GM12891 (cell line): ENCODE results near the gene RAB3C.

Experiments used
- DNase-seq: peaks from one replicate; pipeline ENCODE4 v3.0.0; 2011; ENCODE audit warnings: low spot score; ENCODE audit not compliant: insufficient read length
- FAIRE-seq: peaks from 2 replicates; lab custom pipeline; 2011; peaks lifted over from hg19 to GRCh38; lab: Jason Lieb, UNC
- PAX5 ChIP-seq: IDR thresholded peaks from 2 replicates; pipeline ENCODE4 v1.6.1; 2011; ENCODE audit warnings: low read length, moderate library complexity, mild to moderate bottlenecking; ENCODE audit not compliant: insufficient read depth, severe bottlenecking
- POLR2A ChIP-seq: IDR thresholded peaks from 2 replicates; pipeline ENCODE4 v1.6.1; 2011; ENCODE audit warnings: low read depth, low read length, control low read depth
- POLR2AphosphoS5 ChIP-seq: IDR thresholded peaks from 2 replicates; pipeline ENCODE4 v1.6.1; 2011; ENCODE audit warnings: low read depth, low read length, control low read depth
- POU2F2 ChIP-seq: IDR thresholded peaks from 2 replicates; pipeline ENCODE4 v1.6.1; 2011; ENCODE audit warnings: low read depth, mild to moderate bottlenecking, control low read depth, low read length, moderate library complexity
- SPI1 ChIP-seq: IDR thresholded peaks from 2 replicates; pipeline ENCODE4 v1.6.1; 2011; ENCODE audit warnings: low read depth, low read length, control low read depth
- TAF1 ChIP-seq: IDR thresholded peaks from 2 replicates; pipeline ENCODE4 v1.6.1; 2011; ENCODE audit warnings: low read depth, low read length, control low read depth

The RAB3C gene

GRCh38 chr5:58872670-58873273, 289.9 kb downstream of the RAB3C start:
- no peak for FAIRE-seq
- no peak for DNase-seq
- no peak for TF ChIP-seq PAX5
- TF ChIP-seq POU2F2 = no peak
- no peak for TF ChIP-seq TAF1
- no peak for TF ChIP-seq SPI1
- no peak for TF ChIP-seq POLR2AphosphoS5
- TF ChIP-seq POLR2A = no peak

- FAIRE-seq = no peak
- no peak for DNase-seq
- TF ChIP-seq SPI1 (no peak), POLR2AphosphoS5 (no peak), POLR2A (no peak), PAX5 (no peak), POU2F2 (no peak), TAF1 (no peak)
Measured at GRCh38 chr5:58875599-58875998, 292.7 kb downstream of the RAB3C start.

- DNase-seq = no peak
- no peak for TF ChIP-seq POU2F2
- TF ChIP-seq PAX5 = no peak
- TF ChIP-seq SPI1 = no peak
- no peak for TF ChIP-seq POLR2A
- no peak for TF ChIP-seq TAF1
- no peak for TF ChIP-seq POLR2AphosphoS5
- no peak for FAIRE-seq
Measured at GRCh38 chr5:58885260-58885659, 302.4 kb downstream of the RAB3C start.

- TF ChIP-seq POU2F2 (no peak), PAX5 (no peak), POLR2AphosphoS5 (no peak)
- DNase-seq = peak; percentile 21
- peak; percentile 62 for FAIRE-seq
Measured at GRCh38 chr5:58886315-58887207, 303.7 kb downstream of the RAB3C start.

GRCh38 chr5:58887311-58887710, 304.4 kb downstream of the RAB3C start:
- DNase-seq (no peak), FAIRE-seq (no peak)
- TF ChIP-seq TAF1 (no peak), PAX5 (no peak), POU2F2 (no peak), SPI1 (no peak), POLR2A (no peak), POLR2AphosphoS5 (no peak)

- no peak for TF ChIP-seq SPI1
- no peak for TF ChIP-seq POU2F2
- TF ChIP-seq TAF1 = no peak
- no peak for TF ChIP-seq PAX5
- no peak for TF ChIP-seq POLR2A
- TF ChIP-seq POLR2AphosphoS5 = no peak
- FAIRE-seq = no peak
Measured at GRCh38 chr5:58887721-58888409, 305.0 kb downstream of the RAB3C start.

GRCh38 chr5:58890265-58890664, 307.4 kb downstream of the RAB3C start:
- TF ChIP-seq POU2F2 (no peak), PAX5 (no peak), POLR2AphosphoS5 (no peak), TAF1 (no peak), SPI1 (no peak), POLR2A (no peak)
- DNase-seq = no peak
- no peak for FAIRE-seq

More at GRCh38 chr5:58887721-58888409, 305.0 kb downstream of the RAB3C start:
- no peak for DNase-seq

GRCh38 chr5:58890701-58891085, 307.8 kb downstream of the RAB3C start:
- FAIRE-seq (no peak), DNase-seq (no peak)
- no peak for TF ChIP-seq PAX5
- TF ChIP-seq POLR2AphosphoS5 = no peak
- no peak for TF ChIP-seq POU2F2
- TF ChIP-seq POLR2A = no peak
- no peak for TF ChIP-seq TAF1
- no peak for TF ChIP-seq SPI1

- peak; percentile 11 for DNase-seq
- FAIRE-seq = peak; percentile 20
- no peak for TF ChIP-seq SPI1
- no peak for TF ChIP-seq TAF1
- TF ChIP-seq POLR2AphosphoS5 = no peak
- no peak for TF ChIP-seq POU2F2
- no peak for TF ChIP-seq POLR2A
- TF ChIP-seq PAX5 = no peak
Measured at GRCh38 chr5:58891086-58891970, 308.5 kb downstream of the RAB3C start.
